Esophagus squamous epithelium (tissue), 5 donors: Measurements from ENCODE around the gene METTL22. TPM values are rescaled to one million over a fixed set of nuclear protein-coding genes. Genes with fewer than 3 reads are reported as not detected.

ENCODE experiments used
- DNase-seq: peaks from one replicate; lab custom pipeline; 2025; lab: John Stamatoyannopoulos, UW
- H3K27ac ChIP-seq, 4 donors: fragments of 200-600 bp; sonication (generic); one replicate each; pipeline ENCODE4 v1.5.1; 2016 to 2019; ENCODE audit warnings: mild to moderate bottlenecking in 1 of 4
- H3K27me3 ChIP-seq, 4 donors: fragments of 200-600 bp; sonication (generic); 1 replicate in 3 of 4; 2 replicates in 1 of 4; pipeline versions ENCODE4 v1.5.1 to v1.6.0; 2017 to 2021; ENCODE audit warnings: antibody characterized with exemption in 1 of 4
- H3K36me3 ChIP-seq, 3 donors: fragments of 200-600 bp; sonication (generic); one replicate each; pipeline ENCODE4 v1.5.1; 2016 to 2019
- H3K4me1 ChIP-seq, 3 donors: fragments of 200-600 bp; sonication (generic); one replicate each; pipeline ENCODE4 v1.5.1; 2017 to 2019
- H3K4me3 ChIP-seq, 4 donors: fragments of 200-600 bp; sonication (generic); 1 replicate in 3 of 4; 2 replicates in 1 of 4; pipeline ENCODE4 v1.5.1; 2016 to 2019; ENCODE audit warnings: mild to moderate bottlenecking in 2 of 4, moderate library complexity in 1 of 4
- H3K9me3 ChIP-seq, 3 donors: fragments of 200-600 bp; sonication (generic); one replicate each; pipeline ENCODE4 v1.5.1; 2016 to 2019
- CTCF ChIP-seq, 6 experiments: fragments of 450-650 bp in 4 of 6; fragments of 200-600 bp in 2 of 6; sonication (generic) in 2 of 6; IDR thresholded peaks; one replicate each; pipeline ENCODE4 v1.5.1; 2016 to 2019; ENCODE audit warnings: antibody characterized with exemption in 6 of 6, mild to moderate bottlenecking in 4 of 6, moderate library complexity in 4 of 6
- POLR2A ChIP-seq, 4 donors: fragments of 450-650 bp; IDR thresholded peaks; one replicate each; pipeline ENCODE4 v1.6.1; 2017; ENCODE audit warnings: antibody characterized with exemption in 4 of 4, mild to moderate bottlenecking in 4 of 4, moderate library complexity in 3 of 4
- WGBS, 2 donors: methylation state at CpG; one replicate each; pipeline ENCODE4 v1.1.5; 2018; 5-methylcytosine and 5-hydroxymethylcytosine counted together
- intact Hi-C: fragments of 100-400 bp; cut with DNase I; formaldehyde crosslinking; loops from one replicate; pipeline ENCODE4 v1.15.0; 2022
- total RNA-seq, 4 donors: library from RNA; depleted of rRNA; stranded (reverse); fragments of >200 nt; gene quantifications; one replicate each; pipeline ENCODE4 v1.1.0, GENCODE V29; 2016
- donor health status: DM: yes; HTN: yes; CAD: no.

METTL22 gene
- 10 to 100 TPM in 3 of 4 donors, 1 to 10 TPM in 1; 4.9 to 28.4 (median 13.0) TPM for total RNA-seq

GRCh38 chr16:8621572-8622314, at the start of gene METTL22:
METTL22 (plus strand) TSS chr16:8621698; CDS start chr16:8625666, 3,968 bp downstream.
- Histone ChIP-seq H3K4me3 (peak within 1 kb of the TSS; percentile 83 to 95 (median 90)), H3K4me1 (peaks cover 3 to 33% (median 20%) of the 10 kb centered on the region in 3 donors), H3K27ac (peak within 1 kb of the TSS; percentile 88 to 95 (median 93)), H3K36me3 (peaks cover 0 to 30% (median 6%) of the 10 kb centered on the region in 3 donors), H3K9me3 (no peaks in the 10 kb centered on the region), H3K27me3 (no peaks in the 10 kb centered on the region)
- peak; percentile 46 for DNase-seq
- TF ChIP-seq CTCF (IDR thresholded peaks at IDR 0.05) (peak in 2 of 6 experiments; percentile 3 to 21), POLR2A (IDR thresholded peaks at IDR 0.05) (peak in 3 of 4 donors; percentile 41 to 84 (median 59))
- 0% methylated on average over 7 to 12 of the region's 51 CpGs for WGBS, 2 donors
- intact Hi-C loops, result no loop called here

- peaks cover 0 to 15% (median 0%) of the 10 kb centered on the region in 3 donors for H3K4me1 ChIP-seq
- H3K4me3 ChIP-seq, result no peak overlapping the region
- intact Hi-C loops, result no loop called here
- H3K36me3 ChIP-seq, result no peaks in the 10 kb centered on the region
- peaks cover 0 to 72% (median 0%) of the 10 kb centered on the region in 4 donors for H3K27me3 ChIP-seq
- no peak overlapping the region for H3K27ac ChIP-seq
- TF ChIP-seq POLR2A (IDR thresholded peaks at IDR 0.05), result no peak
- no peak for TF ChIP-seq CTCF (IDR thresholded peaks at IDR 0.05)
- DNase-seq, result no peak
- no peaks in the 10 kb centered on the region for H3K9me3 ChIP-seq
- 57 to 64% methylated on average over 8 to 10 of the region's 11 CpGs for WGBS, 2 donors
Observed at GRCh38 chr16:8572063-8572918, 49.2 kb upstream of the METTL22 start.

GRCh38 chr16:8572919-8573724, 48.4 kb upstream of the METTL22 start:
- no peak for DNase-seq
- intact Hi-C loops, result no loop called here
- H3K4me3 ChIP-seq, result no peak overlapping the region

GRCh38 chr16:8575399-8575798, 46.1 kb upstream of the METTL22 start:
- Histone ChIP-seq H3K27ac (no peak overlapping the region), H3K27me3 (peaks cover 0 to 61% (median 0%) of the 10 kb centered on the region in 4 donors), H3K9me3 (no peaks in the 10 kb centered on the region), H3K4me3 (no peak overlapping the region), H3K4me1 (peaks cover 0 to 5% (median 0%) of the 10 kb centered on the region in 3 donors), H3K36me3 (no peaks in the 10 kb centered on the region)
- intact Hi-C loops, result no loop called here
- 56 to 80% methylated on average over 2 of the region's 2 CpGs for WGBS, 2 donors
- TF ChIP-seq POLR2A (IDR thresholded peaks at IDR 0.05), result no peak
- no peak for TF ChIP-seq CTCF (IDR thresholded peaks at IDR 0.05)
- no peak for DNase-seq

More at GRCh38 chr16:8572919-8573724, 48.4 kb upstream of the METTL22 start:
- no peaks in the 10 kb centered on the region for H3K36me3 ChIP-seq
- no peak for TF ChIP-seq POLR2A (IDR thresholded peaks at IDR 0.05)
- peak in 5 of 6 experiments; percentile 10 to 54 (median 36) for TF ChIP-seq CTCF (IDR thresholded peaks at IDR 0.05)
- H3K4me1 ChIP-seq, result peaks cover 0 to 6% (median 0%) of the 10 kb centered on the region in 3 donors
- WGBS, 2 donors, result 19 to 22% methylated on average over 7 of the region's 7 CpGs
- peaks cover 0 to 81% (median 0%) of the 10 kb centered on the region in 4 donors for H3K27me3 ChIP-seq
- H3K9me3 ChIP-seq, result no peaks in the 10 kb centered on the region
- no peak overlapping the region for H3K27ac ChIP-seq
